ENCODE results near the gene CENPX. TPM values are rescaled to one million over a fixed set of nuclear protein-coding genes. Genes with fewer than 3 reads are reported as not detected.
A peak's percentile ranks its signal among the peaks of the same experiment; 100 is the strongest.

CENPX gene
- total and polyA plus RNA-seq, 2 of the 13 experiments (the other 11 are each of a cell fraction or from before 2014, with no cell fraction given): 92.7 to 170 TPM

GRCh38 chr17:82033359-82034085 lies 10.8 kb upstream of the CENPX start (continued):
- TF ChIP-seq MTERF4 (CRISPR knock-in tag; IDR thresholded peaks at IDR 0.05): no peak
- no peak for TF ChIP-seq SALL2 (CRISPR knock-in tag; IDR thresholded peaks at IDR 0.05)
- no peak for TF ChIP-seq MED1 (CRISPR knock-in tag; IDR thresholded peaks at IDR 0.05)
- TF ChIP-seq THYN1 (CRISPR knock-in tag; IDR thresholded peaks at IDR 0.05; ENCODE audit: borderline replicate concordance, low read depth): no peak
- TF ChIP-seq ZNF329 (CRISPR knock-in tag; IDR thresholded peaks at IDR 0.05; ENCODE audit: low read depth): no peak
- TF ChIP-seq ZNF878 (CRISPR knock-in tag; IDR thresholded peaks at IDR 0.05): no peak
- no peak for TF ChIP-seq THAP11 (CRISPR knock-in tag; IDR thresholded peaks at IDR 0.05)

- Histone ChIP-seq H3K36me3 (replicated peaks in 1 of 2; ENCODE audit: control insufficient read depth in 1 of 2, insufficient read depth in 2 of 2, low read length in 2 of 2) (peaks cover 16 to 22% of the 10 kb centered on the region in 2 experiments), H3K27me3 (ENCODE audit: control insufficient read depth in 1 of 2, insufficient read depth in 2 of 2, low read length in 2 of 2) (no peaks in the 10 kb centered on the region), H3K27ac (ENCODE audit: extremely low read length, insufficient read depth, low read length) (no peak overlapping the region), H3K4me3 (replicated peaks in 1 of 3; ENCODE audit: insufficient read depth in 1 of 3, low read depth in 2 of 3, low read length in 3 of 3) (peak overlapping the region in 1 of 3 experiments; percentile 21; a peak in 1 of 6 replicates), H3K9me3 (ENCODE audit: low read length) (no peaks in the 10 kb centered on the region), H3K4me1 (ENCODE audit: insufficient read depth, low read length) (peaks cover 22% of the 10 kb centered on the region), H4K20me1 (ENCODE audit: insufficient read depth, low read length) (peaks cover 19% of the 10 kb centered on the region), H2AFZ (ENCODE audit: low read length) (no peak overlapping the region), H3K4me2 (ENCODE audit: low read depth, low read length) (peak overlapping the region; percentile 39), H3K79me2 (ENCODE audit: insufficient read depth, low read length) (peaks cover 13% of the 10 kb centered on the region), H3K9ac (ENCODE audit: insufficient read depth, low read depth, low read length) (no peak overlapping the region)
- FAIRE-seq (no peak), DNase-seq (ENCODE audit: low spot score) (no peak), ATAC-seq (peak; percentile 2; the same call in 1 of the 3 replicates)
- intact Hi-C loops (cut with micrococcal nuclease; ENCODE audit: unreplicated experiment): no loop called here
- POLR2A ChIA-PET: interaction anchor here (1.0 to 6.2 kb wide), 4 partner anchors 9 to 70 kb away, joined by 3 to 112 read pairs (median 3); partner anchors contain the start of genes CENPX and LRRC45
- in situ Hi-C loops (cut with HindIII; ENCODE audit: extremely low pct_ligation_motif_present, low pct_unique_long_range_greater_than_20kb): no loop called here
- 87% methylated on average over 33 of the region's 59 CpGs for WGBS (ENCODE audit: low lambda C conversion rate)
- CTCF ChIA-PET (ENCODE audit: low intra/inter-chr PET ratio, low total read pairs): no interaction called here
- no TSS peak for BruUV-seq (replicated peaks)
- no peak for TF ChIP-seq ZKSCAN1 (IDR thresholded peaks at IDR 0.05; ENCODE audit: low read length)
- TF ChIP-seq MYC (CRISPR knock-in tag; IDR thresholded peaks at IDR 0.05; ENCODE audit: borderline replicate concordance): 0 out of 2 replicates have a peak, but pooled peaks have one; percentile 19
- no peak for TF ChIP-seq HNF4G (IDR thresholded peaks at IDR 0.05; ENCODE audit: borderline replicate concordance, low read depth, low read length)
- no peak for TF ChIP-seq HNF4G (CRISPR knock-in tag; IDR thresholded peaks at IDR 0.05; ENCODE audit: borderline replicate concordance, low read depth)
- peak; percentile 69 for TF ChIP-seq RBFOX2 (IDR thresholded peaks at IDR 0.05; ENCODE audit: low read depth, low read length)
- 0 out of 2 replicates have a peak, but pooled peaks have one; percentile 25 for TF ChIP-seq THRA (CRISPR knock-in tag; IDR thresholded peaks at IDR 0.05; ENCODE audit: borderline replicate concordance)
- TF ChIP-seq RORA (CRISPR knock-in tag; IDR thresholded peaks at IDR 0.05): no peak
- TF ChIP-seq FOXA1 (IDR thresholded peaks at IDR 0.05): no peak
- TF ChIP-seq FOXA1 (CRISPR knock-in tag; IDR thresholded peaks at IDR 0.05): no peak
- peak; percentile 95 for TF ChIP-seq AGO2 (optimal IDR thresholded peaks at IDR 0.05; ENCODE audit: low read depth, low read length)
- TF ChIP-seq ZNF839 (CRISPR knock-in tag; IDR thresholded peaks at IDR 0.05; ENCODE audit: borderline replicate concordance): no peak
- TF ChIP-seq GABPB1 (CRISPR knock-in tag; IDR thresholded peaks at IDR 0.05): peak; percentile 20; the same call in 1 of the 2 replicates
- TF ChIP-seq HNRNPK (IDR thresholded peaks at IDR 0.05; ENCODE audit: low read depth, low read length, poor library complexity, severe bottlenecking): peak; percentile 55
Observed at GRCh38 chr17:82031885-82032627, 9.4 kb upstream of the CENPX start.

Data from HepG2 (cell line).